ENCODE results near the gene PGRMC1.
A peak's percentile ranks its signal among the peaks of the same experiment; 100 is the strongest.
"Not testable (repeated sequence)": the region's sequence is repeated elsewhere in the genome, so short reads cannot be mapped to it uniquely, and the experiment has no call there.

Gene PGRMC1

DNA sequence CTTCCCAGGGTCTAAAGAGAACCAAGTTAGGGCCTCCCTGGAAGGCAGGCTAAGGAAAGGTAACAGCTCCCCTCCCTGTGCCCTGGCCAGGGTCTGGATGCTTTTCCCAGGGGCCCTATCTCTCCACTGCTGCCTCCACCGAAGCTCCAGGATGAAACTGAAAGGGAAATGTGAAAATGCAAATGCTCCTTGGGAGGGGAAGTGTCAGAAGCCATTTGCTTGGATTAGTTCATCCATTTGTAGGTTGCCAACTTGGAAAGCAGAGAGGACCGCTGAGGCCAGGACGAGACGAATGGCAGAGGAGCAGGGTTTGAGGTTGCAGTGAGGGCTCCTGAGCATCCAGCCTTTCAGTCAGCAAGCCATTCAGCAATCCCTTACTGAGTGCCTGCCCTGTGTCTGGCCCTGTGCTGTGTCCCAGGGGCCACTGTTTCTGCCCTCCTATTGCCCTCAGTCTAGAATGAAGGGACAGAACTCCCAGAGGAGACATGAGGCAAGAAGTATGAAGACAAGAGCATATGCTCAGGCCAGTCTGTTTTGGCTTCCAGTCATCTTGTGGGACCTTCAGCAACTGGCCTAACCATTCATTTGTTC, 45.9 kb upstream of the PGRMC1 start:
- Histone ChIP-seq H3K4me3 (replicated peaks; ENCODE audit: low read depth, low read length) (no peak overlapping the region), H3K36me3 (ENCODE audit: control insufficient read depth, insufficient read depth, low read length) (no peaks in the 10 kb centered on the region), H3K27me3 (replicated peaks; ENCODE audit: control insufficient read depth, insufficient read depth, low read length) (no peaks in the 10 kb centered on the region; the same call in 1 of the 2 replicates)
- no peak for TF ChIP-seq CTCF (IDR thresholded peaks at IDR 0.05; ENCODE audit: insufficient read depth, low read length, poor library complexity, severe bottlenecking)
- no peak for DNase-seq (ENCODE audit: extremely low read depth, insufficient read length)

GRCh38 chrX:119190831-119191230, 45.3 kb upstream of the PGRMC1 start:
- no peaks in the 10 kb centered on the region for H3K36me3 ChIP-seq (ENCODE audit: control insufficient read depth, insufficient read depth, low read length)
- no peaks in the 10 kb centered on the region; the same call in 1 of the 2 replicates for H3K27me3 ChIP-seq (replicated peaks; ENCODE audit: control insufficient read depth, insufficient read depth, low read length)
- H3K4me3 ChIP-seq (replicated peaks; ENCODE audit: low read depth, low read length), result no peak overlapping the region
- DNase-seq (ENCODE audit: extremely low read depth, insufficient read length), result no peak
- TF ChIP-seq CTCF (IDR thresholded peaks at IDR 0.05; ENCODE audit: insufficient read depth, low read length, poor library complexity, severe bottlenecking), result no peak

- DNase-seq (ENCODE audit: extremely low read depth, insufficient read length), result no peak
- Histone ChIP-seq H3K27me3 (replicated peaks; ENCODE audit: control insufficient read depth, insufficient read depth, low read length) (no peaks in the 10 kb centered on the region), H3K36me3 (ENCODE audit: control insufficient read depth, insufficient read depth, low read length) (no peaks in the 10 kb centered on the region), H3K4me3 (replicated peaks; ENCODE audit: low read depth, low read length) (no peak overlapping the region)
- peak; percentile 32 for TF ChIP-seq CTCF (IDR thresholded peaks at IDR 0.05; ENCODE audit: insufficient read depth, low read length, poor library complexity, severe bottlenecking)
These were observed 41.5 kb upstream of the PGRMC1 start for GRCh38 chrX:119194621-119195020.

DNA sequence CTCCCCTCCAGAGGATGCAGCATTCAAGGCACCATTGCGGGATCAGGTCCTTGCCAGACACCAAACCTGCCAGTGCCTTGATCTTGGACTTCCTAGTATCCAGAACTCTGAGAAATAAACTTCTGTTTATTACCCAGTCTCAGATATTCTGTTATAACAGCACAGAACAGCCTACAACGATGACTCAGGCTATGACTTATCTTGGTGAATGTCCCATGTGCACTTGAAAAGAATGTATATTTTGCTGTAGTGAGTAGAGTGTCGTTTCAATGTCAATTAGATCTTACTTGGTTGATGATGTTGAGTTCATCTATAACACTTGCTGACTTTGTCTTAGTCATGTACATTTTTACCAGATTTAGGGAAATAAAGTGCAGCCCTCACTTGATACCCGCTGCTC, 34.5 kb upstream of the PGRMC1 start:
- no peaks in the 10 kb centered on the region for H3K27me3 ChIP-seq (replicated peaks; ENCODE audit: control insufficient read depth, insufficient read depth, low read length)
- no peak overlapping the region for H3K4me3 ChIP-seq (replicated peaks; ENCODE audit: low read depth, low read length)
- H3K36me3 ChIP-seq (ENCODE audit: control insufficient read depth, insufficient read depth, low read length), result no peaks in the 10 kb centered on the region
- DNase-seq (ENCODE audit: extremely low read depth, insufficient read length), result no peak
- TF ChIP-seq CTCF (IDR thresholded peaks at IDR 0.05; ENCODE audit: insufficient read depth, low read length, poor library complexity, severe bottlenecking), result no peak

DNA sequence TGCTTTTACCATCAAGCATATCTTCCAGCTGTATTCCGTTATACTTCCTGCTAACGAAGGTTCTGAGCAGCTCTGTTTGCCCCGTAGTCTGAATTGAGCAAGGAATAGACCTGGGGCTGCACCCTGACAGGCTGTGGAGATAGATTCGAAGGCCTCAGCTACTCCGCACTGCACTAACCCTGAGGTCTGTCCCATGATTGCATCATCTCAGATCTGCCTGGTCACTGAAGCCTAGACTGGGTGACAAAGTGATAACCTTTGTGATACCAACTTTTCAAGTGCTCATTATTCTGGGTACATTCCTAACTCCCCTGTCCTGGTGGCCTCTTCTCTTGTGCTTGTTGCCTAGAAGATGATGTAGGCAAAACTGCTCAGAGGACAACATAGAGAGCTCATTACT, 29.9 kb upstream of the PGRMC1 start:
- H3K27me3 ChIP-seq (replicated peaks; ENCODE audit: control insufficient read depth, insufficient read depth, low read length), result no peaks in the 10 kb centered on the region
- DNase-seq (ENCODE audit: extremely low read depth, insufficient read length), result no peak
- TF ChIP-seq CTCF (IDR thresholded peaks at IDR 0.05; ENCODE audit: insufficient read depth, low read length, poor library complexity, severe bottlenecking), result no peak
- H3K36me3 ChIP-seq (ENCODE audit: control insufficient read depth, insufficient read depth, low read length), result no peaks in the 10 kb centered on the region
- H3K4me3 ChIP-seq (replicated peaks; ENCODE audit: low read depth, low read length), result no peak overlapping the region

DNA sequence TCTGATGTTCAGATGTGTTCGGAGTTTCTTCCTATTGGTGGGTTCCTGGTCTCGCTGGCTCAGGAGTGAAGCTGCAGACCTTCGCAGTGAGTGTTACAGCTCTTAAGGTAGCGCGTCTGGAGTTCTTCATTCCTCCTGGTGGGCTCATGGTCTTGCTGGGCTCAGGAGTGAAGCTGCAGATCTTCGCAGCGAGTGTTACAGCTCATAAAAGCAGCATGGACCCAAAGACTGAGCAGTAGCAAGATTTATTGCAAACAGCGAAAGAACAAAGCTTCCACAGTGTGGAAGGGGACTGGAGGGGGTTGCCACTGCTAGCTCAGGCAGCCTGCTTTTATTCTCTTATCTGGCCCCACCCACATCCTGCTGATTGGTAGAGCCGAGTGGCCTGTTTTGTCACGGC, 28.6 kb upstream of the PGRMC1 start:
- H3K36me3 ChIP-seq (ENCODE audit: control insufficient read depth, insufficient read depth, low read length); DNase-seq (ENCODE audit: extremely low read depth, insufficient read length); H3K4me3 ChIP-seq (replicated peaks; ENCODE audit: low read depth, low read length); H3K27me3 ChIP-seq (replicated peaks; ENCODE audit: control insufficient read depth, insufficient read depth, low read length): not testable (repeated sequence)

Data from GM06990 (cell line).